GM10266 (cell line): ENCODE results near the gene CARMIL1.

Experiments
- DNase-seq: peaks from one replicate; pipeline ENCODE4 v3.0.0; 2012; ENCODE audit errors: extremely low spot score
- CTCF ChIP-seq: IDR thresholded peaks from 2 replicates; pipeline ENCODE4 v1.5.1; 2012; ENCODE audit warnings: mild to moderate bottlenecking, low read depth; ENCODE audit not compliant: control insufficient read depth, insufficient read depth; ENCODE audit errors: missing control alignments

The CARMIL1 gene

GRCh38 chr6:25413207-25413905, 134.2 kb downstream of the CARMIL1 start:
- no peak for TF ChIP-seq CTCF
- no peak for DNase-seq

GRCh38 chr6:25414168-25414567, 135.0 kb downstream of the CARMIL1 start:
- no peak for DNase-seq
- TF ChIP-seq CTCF, result no peak

GRCh38 chr6:25414755-25415154, 135.6 kb downstream of the CARMIL1 start:
- no peak for TF ChIP-seq CTCF
- DNase-seq, result no peak

GRCh38 chr6:25415274-25415673, 136.1 kb downstream of the CARMIL1 start:
- DNase-seq, result no peak
- TF ChIP-seq CTCF, result no peak

GRCh38 chr6:25415701-25416100, 136.5 kb downstream of the CARMIL1 start:
- no peak for DNase-seq
- no peak for TF ChIP-seq CTCF

- no peak for DNase-seq
- TF ChIP-seq CTCF, result no peak
Observed at GRCh38 chr6:25417046-25417605, 138.0 kb downstream of the CARMIL1 start.

- no peak for DNase-seq
- no peak for TF ChIP-seq CTCF
Observed at GRCh38 chr6:25418454-25419052, 139.4 kb downstream of the CARMIL1 start.
